CD4-positive, alpha-beta T cell treated with Interferon gamma for 1 hour (primary cell): Measurements from ENCODE around the gene CD96.
"Not testable (repeated sequence)": the region's sequence is repeated elsewhere in the genome, so short reads cannot be mapped to it uniquely, and the experiment has no call there.

Experiments used
- DNase-seq: peaks from one replicate; pipeline ENCODE4 v3.0.0-alpha.2; 2020

CD96 gene

GRCh38 chr3:111630638-111631037 lies 88.6 kb downstream of the CD96 start:
- not testable (repeated sequence) for DNase-seq

GRCh38 chr3:111635403-111635802 lies 93.4 kb downstream of the CD96 start:
- no peak for DNase-seq

GRCh38 chr3:111636366-111636885 lies 94.4 kb downstream of the CD96 start:
- DNase-seq, result no peak

- DNase-seq, result no peak
These were observed 97.3 kb downstream of the CD96 start for GRCh38 chr3:111639316-111639715.

- DNase-seq, result no peak
These were observed 107.1 kb downstream of the CD96 start for GRCh38 chr3:111648991-111649579.

GRCh38 chr3:111650378-111651275 lies 108.6 kb downstream of the CD96 start:
- no peak for DNase-seq

GRCh38 chr3:111652492-111653180 lies 110.6 kb downstream of the CD96 start:
- DNase-seq, result no peak

- DNase-seq, result no peak
These were observed 111.8 kb downstream of the CD96 start for GRCh38 chr3:111653766-111654165.

- DNase-seq, result no peak
These were observed 120.0 kb downstream of the CD96 start for GRCh38 chr3:111662012-111662411.

- DNase-seq, result no peak
These were observed 120.9 kb downstream of the CD96 start for GRCh38 chr3:111662907-111663306.

GRCh38 chr3:111666041-111666735 lies 124.2 kb downstream of the CD96 start:
- DNase-seq, result no peak

- DNase-seq, result no peak
These were observed 125.2 kb downstream of the CD96 start for GRCh38 chr3:111667170-111667569.

- peak; percentile 79 for DNase-seq
These were observed 125.7 kb downstream of the CD96 start for GRCh38 chr3:111667621-111668239.

- no peak for DNase-seq
These were observed 126.3 kb downstream of the CD96 start for GRCh38 chr3:111668326-111668725.

- DNase-seq, result no peak
These were observed 127.0 kb downstream of the CD96 start for GRCh38 chr3:111668888-111669488.

- no peak for DNase-seq
These were observed 128.1 kb downstream of the CD96 start for GRCh38 chr3:111669926-111670630.

GRCh38 chr3:111672461-111672860 lies 130.5 kb downstream of the CD96 start:
- not testable (repeated sequence) for DNase-seq

GRCh38 chr3:111675846-111676210 lies 133.8 kb downstream of the CD96 start:
- DNase-seq, result no peak

- no peak for DNase-seq
These were observed 134.4 kb downstream of the CD96 start for GRCh38 chr3:111676211-111677006.

- DNase-seq, result no peak
These were observed 135.0 kb downstream of the CD96 start for GRCh38 chr3:111677007-111677392.
